Osteoblast (primary cell): ENCODE data around the gene MEF2D. TPM values are rescaled to one million over a fixed set of nuclear protein-coding genes. Genes with fewer than 3 reads are reported as not detected.

Experiments used
- DNase-seq: peaks from one replicate; pipeline ENCODE4 v3.0.0; 2011; ENCODE audit warnings: low spot score, mixed read lengths; ENCODE audit not compliant: insufficient read length; ENCODE audit errors: missing footprints
- H2AFZ ChIP-seq: 2 replicates; pipeline ENCODE4 v1.6.0; 2011; ENCODE audit warnings: mild to moderate bottlenecking, low read length
- H3K27ac ChIP-seq: 2 replicates; pipeline ENCODE4 v1.5.1; 2011; ENCODE audit warnings: mild to moderate bottlenecking, low read depth, low read length, moderate library complexity
- H3K27me3 ChIP-seq: 2 replicates; pipeline ENCODE4 v1.6.0; 2012; ENCODE audit warnings: mild to moderate bottlenecking, control low read depth, inconsistent platforms, low read length, moderate library complexity; ENCODE audit not compliant: insufficient read depth
- H3K36me3 ChIP-seq: 2 replicates; pipeline ENCODE4 v1.5.1; 2011; ENCODE audit warnings: mild to moderate bottlenecking, low read length, control low read depth, moderate library complexity; ENCODE audit not compliant: insufficient read depth
- H3K4me1 ChIP-seq: 2 replicates; pipeline ENCODE4 v1.5.1; 2011; ENCODE audit warnings: mild to moderate bottlenecking, low read length, control low read depth, moderate library complexity; ENCODE audit not compliant: insufficient read depth
- H3K4me2 ChIP-seq: 2 replicates; pipeline ENCODE4 v1.6.0; 2011; ENCODE audit warnings: mild to moderate bottlenecking, low read length; ENCODE audit not compliant: insufficient read depth
- H3K4me3 ChIP-seq: fragments of 200-600 bp; sonication (generic); 3 replicates; pipeline ENCODE4 v1.5.1; 2012; ENCODE audit warnings: mild to moderate bottlenecking, low read length, inconsistent platforms; ENCODE audit not compliant: insufficient read depth
- H3K79me2 ChIP-seq: 2 replicates; pipeline ENCODE4 v1.6.0; 2012; ENCODE audit warnings: mild to moderate bottlenecking, low read length, control low read depth, inconsistent platforms; ENCODE audit not compliant: insufficient read depth
- H3K9me3 ChIP-seq: 2 replicates; pipeline ENCODE4 v1.5.1; 2011; ENCODE audit warnings: low read depth, low read length, control low read depth
- H4K20me1 ChIP-seq: 2 replicates; pipeline ENCODE4 v1.6.0; 2012; ENCODE audit warnings: mild to moderate bottlenecking, low read length, control low read depth; ENCODE audit not compliant: insufficient read depth
- CTCF ChIP-seq: IDR thresholded peaks from 2 replicates; pipeline ENCODE4 v1.5.1; 2011; ENCODE audit warnings: mild to moderate bottlenecking, low read depth, low read length, moderate library complexity; ENCODE audit errors: extremely low read depth
- total RNA-seq: library from RNA; depleted of rRNA; stranded (reverse); fragments of >200 nt; gene quantifications from 2 replicates; pipeline ENCODE4 v1.2.3, GENCODE V29; 2012

The MEF2D gene
- total RNA-seq, 1 donor: 14.1 TPM

DNA sequence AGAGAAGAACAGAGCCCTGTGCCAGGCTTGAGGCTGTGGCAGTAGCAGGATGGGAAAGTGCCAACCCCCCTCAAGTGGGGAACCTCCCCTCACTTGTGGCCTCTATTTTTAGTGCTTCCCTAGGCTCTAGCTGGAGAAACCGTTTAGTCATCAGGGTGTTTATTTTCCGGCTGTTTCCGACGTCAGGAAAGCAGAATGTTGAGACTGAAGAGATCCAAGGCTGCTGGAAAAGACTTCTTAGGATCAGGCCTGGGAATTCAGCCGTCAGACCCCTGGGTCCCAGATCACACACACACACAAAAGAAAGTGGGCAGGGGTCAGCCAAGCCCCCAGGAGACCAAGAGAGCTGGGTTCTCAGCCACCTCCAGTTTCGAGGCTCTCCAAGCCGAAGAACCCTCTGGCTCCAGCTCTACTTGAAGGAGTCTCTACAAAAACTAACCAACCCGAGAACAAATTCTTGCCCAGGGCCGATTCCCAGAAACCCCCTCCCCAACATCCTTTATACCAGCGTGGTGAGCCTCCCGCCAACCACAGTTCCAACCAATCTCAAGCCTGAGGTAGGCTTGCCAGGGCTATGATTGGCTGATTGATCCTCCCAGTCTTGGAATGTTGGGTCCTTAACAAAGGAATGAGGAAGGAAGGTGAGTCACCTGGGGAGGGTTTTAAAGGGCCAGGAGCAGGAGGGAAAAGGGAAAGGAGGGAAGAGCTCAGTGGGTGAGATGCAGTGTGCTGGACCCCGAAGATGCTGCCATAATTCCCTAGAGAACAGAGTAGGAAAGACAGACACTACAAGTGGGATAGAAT lies 2.5 kb upstream of the MEF2D start:
- H3K79me2 ChIP-seq: peaks cover 25% of the 10 kb centered on the region
- peak overlapping the region; percentile 57 for H2AFZ ChIP-seq
- H3K4me3 ChIP-seq: peak overlapping the region; percentile 59
- H3K9me3 ChIP-seq: no peaks in the 10 kb centered on the region
- H4K20me1 ChIP-seq: peaks cover 16% of the 10 kb centered on the region
- peak overlapping the region; percentile 82 for H3K4me2 ChIP-seq
- H3K36me3 ChIP-seq: no peaks in the 10 kb centered on the region
- H3K27me3 ChIP-seq: no peaks in the 10 kb centered on the region
- peak overlapping the region; percentile 100 for H3K27ac ChIP-seq
- TF ChIP-seq CTCF: no peak
- peaks cover 48% of the 10 kb centered on the region for H3K4me1 ChIP-seq
- DNase-seq: peak; percentile 98

GRCh38 chr1:156502391-156502893 lies 1.9 kb upstream of the MEF2D start:
- Histone ChIP-seq H3K4me1 (peaks cover 53% of the 10 kb centered on the region), H3K9me3 (no peaks in the 10 kb centered on the region), H4K20me1 (peaks cover 22% of the 10 kb centered on the region), H3K27me3 (no peaks in the 10 kb centered on the region), H2AFZ (peak overlapping the region; percentile 32), H3K79me2 (peaks cover 32% of the 10 kb centered on the region), H3K4me2 (peak overlapping the region; percentile 82), H3K27ac (peak overlapping the region; percentile 100), H3K4me3 (peak overlapping the region; percentile 59), H3K36me3 (no peaks in the 10 kb centered on the region)
- no peak for DNase-seq
- TF ChIP-seq CTCF: no peak

- Histone ChIP-seq H3K9me3 (no peaks in the 10 kb centered on the region), H3K36me3 (no peaks in the 10 kb centered on the region), H3K27me3 (no peaks in the 10 kb centered on the region), H4K20me1 (peaks cover 37% of the 10 kb centered on the region), H3K4me2 (peak overlapping the region; percentile 93), H3K79me2 (peaks cover 47% of the 10 kb centered on the region), H3K4me3 (peak overlapping the region; percentile 98), H2AFZ (peak overlapping the region; percentile 71), H3K27ac (peak overlapping the region; percentile 100), H3K4me1 (peaks cover 67% of the 10 kb centered on the region)
- peak; percentile 37 for TF ChIP-seq CTCF
- peak; percentile 100 for DNase-seq
Observed at GRCh38 chr1:156500793-156501506, 375 bp upstream of the MEF2D start.
